Spleen (tissue), 11 donors: ENCODE results near the gene BPTF. TPM values are rescaled to one million over a fixed set of nuclear protein-coding genes. Genes with fewer than 3 reads are reported as not detected.
"Not testable (repeated sequence)": the region's sequence is repeated elsewhere in the genome, so short reads cannot be mapped to it uniquely, and the experiment has no call there.

Source experiments
- DNase-seq: peaks from one replicate; pipeline ENCODE4 v3.0.0-alpha.2; 2020
- H3K27ac ChIP-seq, 8 donors: fragments of 200-600 bp; sonication (generic) in 7 of 8; 1 replicate in 4 of 8; 2 replicates in 4 of 8; pipeline versions ENCODE4 v1.5.0 to v1.8.0; 2016 to 2021; ENCODE audit warnings: inconsistent platforms in 4 of 8, mild to moderate bottlenecking in 4 of 8, moderate library complexity in 1 of 8
- H3K27me3 ChIP-seq, 7 donors: fragments of 200-600 bp; sonication (generic) in 6 of 7; replicated peaks in 1 of 7; 1 replicate in 4 of 7; 2 replicates in 3 of 7; pipeline versions ENCODE4 v1.5.0 to v1.8.0; 2016 to 2021; ENCODE audit warnings: inconsistent platforms in 3 of 7, mild to moderate bottlenecking in 1 of 7
- H3K36me3 ChIP-seq, 6 donors: fragments of 200-600 bp; sonication (generic) in 5 of 6; 1 replicate in 4 of 6; 2 replicates in 2 of 6; pipeline versions ENCODE4 v1.5.0 to v1.8.0; 2016 to 2021; ENCODE audit warnings: inconsistent platforms in 2 of 6
- H3K4me1 ChIP-seq, 6 donors: fragments of 200-600 bp; sonication (generic) in 5 of 6; 1 replicate in 3 of 6; 2 replicates in 3 of 6; pipeline versions ENCODE4 v1.5.0 to v1.8.0; 2016 to 2021; ENCODE audit warnings: inconsistent platforms in 3 of 6
- H3K4me3 ChIP-seq, 8 donors: fragments of 200-600 bp; sonication (generic) in 7 of 8; 1 replicate in 4 of 8; 2 replicates in 4 of 8; pipeline versions ENCODE4 v1.5.0 to v1.8.0; 2016 to 2021; ENCODE audit warnings: inconsistent platforms in 4 of 8, mild to moderate bottlenecking in 4 of 8, moderate library complexity in 2 of 8
- H3K9me3 ChIP-seq, 8 donors: fragments of 200-600 bp; sonication (generic) in 7 of 8; 1 replicate in 4 of 8; 2 replicates in 4 of 8; pipeline versions ENCODE4 v1.5.0 to v1.8.0; 2016 to 2021; ENCODE audit warnings: inconsistent platforms in 4 of 8
- CTCF ChIP-seq, 11 experiments: fragments of 200-600 bp in 7 of 11; fragments of 450-650 bp in 4 of 11; sonication (generic) in 4 of 11; IDR thresholded peaks in 8 of 11; conservative IDR thresholded peaks in 3 of 11; 1 replicate in 7 of 11; 2 replicates in 4 of 11; pipeline versions ENCODE4 v1.4.0 to v1.8.0; 2016 to 2021; ENCODE audit warnings: antibody characterized with exemption in 11 of 11, inconsistent platforms in 4 of 11, mild to moderate bottlenecking in 1 of 11
- POLR2A ChIP-seq, 3 donors: fragments of 450-650 bp; IDR thresholded peaks; one replicate each; pipeline ENCODE4 v1.5.1; 2017; ENCODE audit warnings: antibody characterized with exemption in 3 of 3, mild to moderate bottlenecking in 1 of 3
- POLR2AphosphoS5 ChIP-seq, 3 donors: sonication (generic); formaldehyde crosslinking; IDR thresholded peaks; one replicate each; pipeline ENCODE4 v1.5.1; 2017; ENCODE audit warnings: antibody characterized with exemption in 3 of 3
- WGBS, 5 donors: extraction: QIAGEN DNeasy Blood & Tissue Kit in 3 of 5; methylation state at CpG; one replicate each; pipeline versions ENCODE4 v1.1.5 to v1.1.7; 2013 to 2018; 5-methylcytosine and 5-hydroxymethylcytosine counted together
- intact Hi-C: fragments of 100-400 bp; cut with DNase I; formaldehyde crosslinking; loops from one replicate; pipeline ENCODE4 v1.15.0; 2023; ENCODE audit warnings: low total_unique reads
- polyA plus RNA-seq, 3 donors: library from polyadenylated mRNA; stranded (reverse); fragments of 200-250 nt; gene quantifications; one replicate each; pipeline ENCODE4 v1.2.1, GENCODE V29; 2013
- total RNA-seq, 7 donors: library from RNA; depleted of rRNA in 3 of 7; stranded (reverse); fragments of >200 nt in 3 of 7; fragmentation: NEBNext Ultra II Directional in 4 of 7; extraction: Animal tissue kit (Norgen Biotek cat#: 25700) in 4 of 7; gene quantifications; one replicate each; pipeline versions ENCODE4 v1.1.0 to v1.2.1, GENCODE V29; 2016 to 2021
- donor health status: healthy with polysubstance abuse.
- donor health status: DM: no; HTN: no; CAD: no; lungs with moderate emphysema.
- donor health status: DM: no; HTN: no; CAD: no.
- donor health status: Bipolar disorder and iron deficiency.
- donor health status: healthy.
- donor health status: DM: no; HTN: no; CAD: no.
- donor health status: DM: yes; HTN: yes; CAD: no.

The BPTF gene
- total and polyA plus RNA-seq, 10 donors: 12.3 to 148 (median 120) TPM

GRCh38 chr17:67801626-67802175 lies 23.6 kb upstream of the BPTF start:
- Histone ChIP-seq H3K4me3 (no peak overlapping the region), H3K36me3 (no peaks in the 10 kb centered on the region), H3K27me3 (no peaks in the 10 kb centered on the region), H3K4me1 (peaks cover 0 to 10% (median 7%) of the 10 kb centered on the region in 6 donors), H3K27ac (no peak overlapping the region), H3K9me3 (no peaks in the 10 kb centered on the region)
- intact Hi-C loops: no loop called here
- TF ChIP-seq POLR2AphosphoS5 (IDR thresholded peaks at IDR 0.05) (no peak), POLR2A (IDR thresholded peaks at IDR 0.05) (no peak), CTCF (IDR thresholded peaks at IDR 0.05 in 8 of 11, conservative IDR thresholded peaks at IDR 0.05 in 3 of 11) (no peak)
- 92 to 98% (median 94%) methylated on average over 11 of the region's 11 CpGs for WGBS, 5 donors
- DNase-seq: no peak

- Histone ChIP-seq H3K27ac (no peak overlapping the region), H3K36me3 (no peaks in the 10 kb centered on the region), H3K27me3 (no peaks in the 10 kb centered on the region), H3K9me3 (no peaks in the 10 kb centered on the region), H3K4me1 (peaks cover 0 to 34% (median 9%) of the 10 kb centered on the region in 6 donors), H3K4me3 (no peak overlapping the region)
- WGBS, 5 donors: 66 to 82% (median 81%) methylated on average over 1 of the region's 1 CpG
- DNase-seq: no peak
- intact Hi-C loops: no loop called here
- TF ChIP-seq POLR2A (IDR thresholded peaks at IDR 0.05) (no peak), POLR2AphosphoS5 (IDR thresholded peaks at IDR 0.05) (no peak)
These were observed 14.8 kb upstream of the BPTF start for GRCh38 chr17:67810464-67810863.

GRCh38 chr17:67812380-67812779 lies 12.9 kb upstream of the BPTF start:
- WGBS, 5 donors: 86 to 92% (median 87%) methylated on average over 6 of the region's 6 CpGs
- intact Hi-C loops: not testable (repeated sequence)

GRCh38 chr17:67813803-67814180 lies 11.5 kb upstream of the BPTF start:
- TF ChIP-seq CTCF (IDR thresholded peaks at IDR 0.05 in 8 of 11, conservative IDR thresholded peaks at IDR 0.05 in 3 of 11) (no peak), POLR2A (IDR thresholded peaks at IDR 0.05) (no peak), POLR2AphosphoS5 (IDR thresholded peaks at IDR 0.05) (no peak)
- H3K4me3 ChIP-seq: no peak overlapping the region
- intact Hi-C loops: no loop called here
- H3K4me1 ChIP-seq: peaks cover 0 to 45% (median 9%) of the 10 kb centered on the region in 6 donors
- 67 to 85% (median 79%) methylated on average over 5 of the region's 5 CpGs for WGBS, 5 donors
- H3K36me3 ChIP-seq: no peaks in the 10 kb centered on the region
- no peaks in the 10 kb centered on the region for H3K9me3 ChIP-seq
- peak overlapping the region in 2 of 8 donors; percentile 50 to 77 for H3K27ac ChIP-seq
- H3K27me3 ChIP-seq: no peaks in the 10 kb centered on the region
- DNase-seq: no peak

More at GRCh38 chr17:67812380-67812779, 12.9 kb upstream of the BPTF start:
- H3K36me3 ChIP-seq, H3K27me3 ChIP-seq, DNase-seq, H3K9me3 ChIP-seq, H3K4me3 ChIP-seq: not testable (repeated sequence)
- Histone ChIP-seq H3K4me1 (peaks cover 0 to 34% (median 9%) of the 10 kb centered on the region in 6 donors), H3K27ac (peak overlapping the region in 2 of 8 donors; percentile 50 to 77)

- 61 to 71% (median 65%) methylated on average over 7 of the region's 7 CpGs for WGBS, 5 donors
- TF ChIP-seq POLR2AphosphoS5 (IDR thresholded peaks at IDR 0.05) (no peak), CTCF (IDR thresholded peaks at IDR 0.05 in 8 of 11, conservative IDR thresholded peaks at IDR 0.05 in 3 of 11) (no peak), POLR2A (IDR thresholded peaks at IDR 0.05) (no peak)
- Histone ChIP-seq H3K27ac (peak overlapping the region in 4 of 8 donors; percentile 2 to 82 (median 48)), H3K36me3 (no peaks in the 10 kb centered on the region), H3K27me3 (peaks cover 0 to 3% (median 0%) of the 10 kb centered on the region in 7 donors), H3K4me1 (peaks cover 0 to 45% (median 10%) of the 10 kb centered on the region in 6 donors), H3K9me3 (no peaks in the 10 kb centered on the region), H3K4me3 (no peak overlapping the region)
- intact Hi-C loops: no loop called here
- DNase-seq: peak; percentile 53
These were observed 6.9 kb upstream of the BPTF start for GRCh38 chr17:67818110-67819002.
